Measurements from ENCODE around the gene CAPN5. TPM values are rescaled to one million over a fixed set of nuclear protein-coding genes. Genes with fewer than 3 reads are reported as not detected.

The CAPN5 gene
- total and polyA plus RNA-seq, 2 donors (not counting 1 experiment from before 2014, with no cell fraction given), result 17.5 to 20.4 TPM

GRCh38 chr11:77155556-77156130, 88.9 kb downstream of the CAPN5 start:
- Histone ChIP-seq H3K27me3 (ENCODE audit: control insufficient read depth, insufficient read depth, low read length) (no peaks in the 10 kb centered on the region), H3K36me3 (ENCODE audit: control insufficient read depth, insufficient read depth, low read length) (no peaks in the 10 kb centered on the region)

GRCh38 chr11:77156396-77157195, 89.8 kb downstream of the CAPN5 start:
- Histone ChIP-seq H3K27ac (ENCODE audit: insufficient read depth, low read length) (no peak overlapping the region), H3K36me3 (ENCODE audit: control insufficient read depth, insufficient read depth, low read length) (no peaks in the 10 kb centered on the region), H4K20me1 (ENCODE audit: control insufficient read depth, extremely low read depth, insufficient read depth, low read length) (no peaks in the 10 kb centered on the region), H3K27me3 (ENCODE audit: control insufficient read depth, insufficient read depth, low read length) (no peaks in the 10 kb centered on the region), H2AFZ (ENCODE audit: low read length) (no peak overlapping the region), H3K9ac (ENCODE audit: insufficient read depth, low read length) (no peak overlapping the region), H3K79me2 (ENCODE audit: control insufficient read depth, insufficient read depth, low read length) (no peaks in the 10 kb centered on the region), H3K4me1 (ENCODE audit: control insufficient read depth, extremely low read depth, insufficient read depth, low read length) (no peaks in the 10 kb centered on the region), H3K4me2 (ENCODE audit: extremely low read depth, insufficient read depth, low read length) (no peak overlapping the region), H3K4me3 (replicated peaks in 1 of 4; ENCODE audit: control extremely low read depth in 1 of 4, insufficient read depth in 1 of 4, low read depth in 3 of 4, low read length in 4 of 4) (no peak overlapping the region), H3K9me3 (ENCODE audit: control insufficient read depth, insufficient read depth, low read depth, low read length) (no peaks in the 10 kb centered on the region)
- no peak for DNase-seq (ENCODE audit: low read depth in 2 of 2)
- TF ChIP-seq EZH2 (IDR thresholded peaks at IDR 0.05; ENCODE audit: low read length, missing control alignments), result no peak
- TF ChIP-seq CTCF (conservative IDR thresholded peaks at IDR 0.05 in 1 of 2, IDR thresholded peaks at IDR 0.05 in 1 of 2; ENCODE audit: low read depth in 1 of 2, low read length in 2 of 2), result no peak

More at GRCh38 chr11:77155556-77156130, 88.9 kb downstream of the CAPN5 start:
- Histone ChIP-seq H2AFZ (ENCODE audit: low read length) (no peak overlapping the region), H3K4me1 (ENCODE audit: control insufficient read depth, extremely low read depth, insufficient read depth, low read length) (no peaks in the 10 kb centered on the region), H4K20me1 (ENCODE audit: control insufficient read depth, extremely low read depth, insufficient read depth, low read length) (no peaks in the 10 kb centered on the region), H3K4me3 (replicated peaks in 1 of 4; ENCODE audit: control extremely low read depth in 1 of 4, insufficient read depth in 1 of 4, low read depth in 3 of 4, low read length in 4 of 4) (no peak overlapping the region), H3K9ac (ENCODE audit: insufficient read depth, low read length) (no peak overlapping the region), H3K4me2 (ENCODE audit: extremely low read depth, insufficient read depth, low read length) (no peak overlapping the region), H3K27ac (ENCODE audit: insufficient read depth, low read length) (no peak overlapping the region), H3K79me2 (ENCODE audit: control insufficient read depth, insufficient read depth, low read length) (no peaks in the 10 kb centered on the region), H3K9me3 (ENCODE audit: control insufficient read depth, insufficient read depth, low read depth, low read length) (no peaks in the 10 kb centered on the region)
- no peak for TF ChIP-seq CTCF (conservative IDR thresholded peaks at IDR 0.05 in 1 of 2, IDR thresholded peaks at IDR 0.05 in 1 of 2; ENCODE audit: low read depth in 1 of 2, low read length in 2 of 2)
- no peak for TF ChIP-seq EZH2 (IDR thresholded peaks at IDR 0.05; ENCODE audit: low read length, missing control alignments)
- no peak for DNase-seq (ENCODE audit: low read depth in 2 of 2)

- H3K36me3 ChIP-seq (ENCODE audit: control insufficient read depth, insufficient read depth, low read length), result no peaks in the 10 kb centered on the region
- no peaks in the 10 kb centered on the region for H3K27me3 ChIP-seq (ENCODE audit: control insufficient read depth, insufficient read depth, low read length)
- H3K79me2 ChIP-seq (ENCODE audit: control insufficient read depth, insufficient read depth, low read length), result no peaks in the 10 kb centered on the region
- no peaks in the 10 kb centered on the region for H4K20me1 ChIP-seq (ENCODE audit: control insufficient read depth, extremely low read depth, insufficient read depth, low read length)
- DNase-seq (ENCODE audit: low read depth in 2 of 2), result no peak
- H3K4me3 ChIP-seq (replicated peaks in 1 of 4; ENCODE audit: control extremely low read depth in 1 of 4, insufficient read depth in 1 of 4, low read depth in 3 of 4, low read length in 4 of 4), result no peak overlapping the region
- no peak overlapping the region for H2AFZ ChIP-seq (ENCODE audit: low read length)
- no peak for TF ChIP-seq CTCF (conservative IDR thresholded peaks at IDR 0.05 in 1 of 2, IDR thresholded peaks at IDR 0.05 in 1 of 2; ENCODE audit: low read depth in 1 of 2, low read length in 2 of 2)
- H3K27ac ChIP-seq (ENCODE audit: insufficient read depth, low read length), result no peak overlapping the region
- H3K4me2 ChIP-seq (ENCODE audit: extremely low read depth, insufficient read depth, low read length), result no peak overlapping the region
- H3K4me1 ChIP-seq (ENCODE audit: control insufficient read depth, extremely low read depth, insufficient read depth, low read length), result no peaks in the 10 kb centered on the region
- H3K9me3 ChIP-seq (ENCODE audit: control insufficient read depth, insufficient read depth, low read depth, low read length), result no peaks in the 10 kb centered on the region
- H3K9ac ChIP-seq (ENCODE audit: insufficient read depth, low read length), result no peak overlapping the region
Measured at GRCh38 chr11:77158041-77158695, 91.4 kb downstream of the CAPN5 start.

Data from fibroblast of lung (primary cell).